NCI-H748 treated with DMSO at 0.1 percent for 48 hours (cell line): ENCODE data around the gene RPL29.
A peak's percentile ranks its signal among the peaks of the same experiment; 100 is the strongest.
"Not testable (repeated sequence)": the region's sequence is repeated elsewhere in the genome, so short reads cannot be mapped to it uniquely, and the experiment has no call there.

ENCODE experiments used
- DNase-seq: peaks from one replicate; lab custom pipeline; 2025; lab: John Stamatoyannopoulos, UW

The RPL29 gene

DNA sequence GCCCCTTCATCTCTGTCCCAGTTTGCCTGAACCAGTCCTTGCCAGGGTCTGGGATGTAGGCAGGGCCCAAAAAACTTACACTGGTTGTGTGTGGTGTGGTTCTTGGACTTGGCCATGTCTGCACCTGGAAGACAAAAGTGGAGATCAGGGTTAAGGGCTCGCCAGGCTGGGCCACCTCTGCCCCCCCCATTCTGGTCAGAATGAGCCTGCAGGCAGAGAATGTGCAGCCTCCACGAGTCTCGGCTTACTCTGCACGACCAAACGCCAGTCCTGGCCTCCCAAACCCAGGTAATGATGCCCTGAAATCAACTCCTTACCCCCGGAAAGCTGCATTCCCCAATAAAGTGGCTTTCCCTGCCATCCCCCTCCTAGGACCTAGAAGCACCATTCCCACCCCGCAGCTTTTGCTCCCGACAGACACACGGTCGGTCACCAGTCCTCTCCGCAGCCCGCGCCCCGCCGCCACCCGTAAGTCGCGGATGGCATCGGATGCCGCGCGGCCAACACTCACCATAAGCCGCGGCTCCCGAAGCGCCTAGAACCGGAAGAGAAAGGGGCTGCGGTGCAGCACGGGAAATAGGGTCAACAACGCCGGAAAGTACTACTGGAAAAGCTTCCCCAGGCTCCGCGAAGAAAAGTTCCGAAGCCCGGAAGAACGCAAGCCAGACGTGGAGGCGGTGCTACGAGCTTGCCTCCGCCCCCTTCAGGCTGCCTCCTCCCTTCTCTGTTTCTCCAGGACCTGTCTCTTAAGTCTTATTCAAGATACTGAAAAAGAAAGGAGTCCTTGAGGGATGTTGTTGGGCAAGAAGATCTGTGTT, at the start of gene RPL29:
RPL29 (minus strand) TSS at position 550 of the 818 bp plus-strand sequence; CDS start at position 116, 434 bp downstream.
- peak; percentile 88 for DNase-seq

DNA sequence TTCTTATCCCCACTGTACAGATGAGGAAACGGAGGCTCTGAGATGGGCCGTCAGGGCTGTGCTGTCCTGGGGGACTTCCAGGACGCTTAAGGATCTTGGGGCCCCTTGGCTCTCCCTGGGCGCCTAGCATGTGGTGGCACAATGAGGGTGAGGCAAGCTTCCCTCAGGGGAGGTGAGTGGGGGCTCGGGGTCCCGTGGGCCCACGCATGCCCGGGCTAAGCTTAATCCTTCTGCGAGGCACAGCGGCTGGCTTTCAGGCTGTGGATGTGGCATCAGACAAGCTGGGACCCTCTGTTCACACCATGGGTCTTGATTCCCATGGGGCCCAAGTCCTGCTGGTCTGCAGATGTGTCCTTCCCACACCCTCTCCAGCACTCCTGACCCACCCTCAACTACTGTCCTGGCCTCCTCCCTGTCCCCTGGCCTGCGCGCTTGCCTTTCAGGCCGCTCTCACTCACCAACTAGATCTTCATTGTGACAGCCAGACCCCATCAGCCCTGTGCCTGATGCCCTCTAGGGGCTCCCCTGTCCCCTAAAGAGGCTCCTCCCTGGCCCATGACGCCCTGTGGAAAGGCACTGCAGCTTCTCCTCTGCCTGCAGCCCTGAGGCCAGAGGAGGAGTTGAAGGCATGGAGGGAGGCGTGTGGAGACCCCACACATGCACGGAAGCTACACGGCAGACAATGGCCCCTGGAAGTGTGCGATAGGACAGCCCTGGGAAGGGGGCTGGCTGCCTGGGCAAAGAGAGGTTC, 49.3 kb upstream of the RPL29 start:
- no peak for DNase-seq

DNA sequence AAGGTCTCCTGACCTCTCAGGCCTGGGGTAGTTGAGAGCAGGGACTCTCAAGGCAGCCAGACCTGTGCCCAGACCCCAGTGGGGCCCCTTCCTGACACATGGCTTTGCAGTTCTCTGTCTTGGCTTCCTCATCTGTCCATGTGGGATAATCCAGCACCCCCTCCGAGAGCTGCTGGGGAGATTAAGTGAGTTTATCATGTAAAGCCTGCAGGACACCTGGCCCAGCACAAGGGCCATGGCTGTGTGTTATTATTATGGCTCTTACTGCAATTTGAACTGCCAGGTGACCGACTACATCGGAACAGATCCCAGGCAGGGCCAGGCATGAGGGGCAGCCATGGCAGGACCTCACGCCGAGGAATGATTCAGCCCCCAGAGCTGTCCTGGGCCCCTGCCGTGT, 48.1 kb upstream of the RPL29 start:
- no peak for DNase-seq

DNA sequence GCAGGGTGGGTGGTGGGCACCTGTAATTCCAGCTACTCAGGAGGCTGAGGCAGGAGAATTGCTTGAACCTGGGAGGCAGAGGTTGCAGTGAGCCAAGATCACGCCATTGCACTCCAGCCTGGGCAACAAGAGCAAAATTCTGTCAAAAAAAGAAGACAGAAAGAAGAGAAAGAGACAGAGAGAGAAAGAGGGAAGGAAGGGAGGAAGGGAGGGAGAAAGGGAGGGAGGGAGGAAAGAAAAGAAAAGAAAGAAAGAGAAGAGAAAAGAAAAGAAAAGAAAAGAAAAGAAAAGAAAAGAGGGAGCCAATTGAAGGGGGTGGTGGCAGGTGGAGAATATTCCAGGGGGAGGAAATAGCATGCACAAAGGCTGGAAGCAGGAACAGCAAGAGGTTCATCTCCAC, 47.3 kb upstream of the RPL29 start:
- DNase-seq, result not testable (repeated sequence)

DNA sequence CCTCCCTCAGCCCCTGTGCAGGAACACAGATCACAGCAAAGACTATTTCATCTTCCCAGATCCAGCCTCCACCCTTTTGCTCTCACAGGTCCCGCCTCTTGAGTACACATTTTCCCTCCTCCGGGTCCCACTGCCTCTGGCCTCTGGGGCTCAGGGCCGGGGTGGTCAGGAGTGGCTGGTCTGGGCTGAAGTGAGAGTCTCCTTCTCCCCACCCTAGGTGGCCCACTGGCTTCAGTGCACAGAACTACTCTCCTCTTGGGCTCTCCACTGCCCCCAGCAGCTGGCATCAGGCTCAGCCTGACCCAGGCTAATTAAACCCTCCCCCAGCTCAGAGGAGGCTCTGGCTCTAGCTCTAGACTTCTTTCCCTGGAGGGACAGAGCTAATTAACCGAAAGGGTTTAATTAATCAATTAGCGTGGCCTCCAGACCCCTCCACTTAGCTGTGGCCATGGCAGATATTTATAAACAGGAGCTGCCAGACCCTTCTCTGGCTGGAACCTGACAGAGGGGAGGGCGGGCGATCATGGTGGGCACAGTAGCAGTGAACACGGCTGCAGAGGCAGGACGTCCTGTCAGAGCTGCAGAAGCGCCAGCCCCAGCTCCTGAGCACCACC, 45.5 kb upstream of the RPL29 start:
- DNase-seq, result no peak

DNA sequence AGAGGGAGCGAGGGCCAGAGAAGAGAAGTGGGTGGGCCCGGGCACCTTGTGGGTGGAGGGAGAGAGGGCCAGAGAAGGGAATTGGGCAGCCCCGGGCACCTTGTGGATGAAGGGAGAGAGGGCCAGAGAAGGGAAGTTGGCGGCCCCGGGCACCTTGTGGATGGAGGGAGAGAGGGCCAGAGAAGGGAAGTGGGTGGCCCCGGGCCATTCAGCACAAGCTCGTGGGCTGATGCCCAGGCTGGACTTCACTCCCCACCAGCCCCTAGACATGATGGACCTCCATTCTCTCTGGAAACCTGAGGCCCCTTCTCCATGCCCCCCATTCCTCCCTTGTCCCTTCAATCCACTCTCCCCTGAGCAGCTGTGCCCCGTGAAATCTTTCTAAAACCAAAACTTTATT, 44.9 kb upstream of the RPL29 start:
- no peak for DNase-seq

DNA sequence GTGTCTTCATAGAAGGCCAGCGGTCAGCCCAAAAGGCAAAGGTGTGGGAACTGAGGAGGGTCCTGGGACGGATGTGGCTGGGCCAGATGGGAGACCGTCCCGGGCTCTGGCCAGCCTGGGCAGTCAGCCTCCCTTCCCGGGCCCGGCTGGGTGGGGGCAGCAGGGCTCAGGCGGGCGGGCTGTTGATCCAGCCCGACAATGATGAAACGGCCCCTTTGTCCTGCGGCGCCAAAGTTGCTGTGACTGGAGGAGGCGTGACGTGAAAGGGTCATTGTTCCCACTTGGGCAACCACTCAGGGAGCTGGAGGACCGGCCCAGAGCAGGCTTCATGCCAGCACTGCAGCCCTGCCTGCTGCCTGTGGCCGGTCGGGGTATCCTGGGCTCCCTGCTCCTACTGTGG, 44.2 kb upstream of the RPL29 start:
- DNase-seq, result no peak

DNA sequence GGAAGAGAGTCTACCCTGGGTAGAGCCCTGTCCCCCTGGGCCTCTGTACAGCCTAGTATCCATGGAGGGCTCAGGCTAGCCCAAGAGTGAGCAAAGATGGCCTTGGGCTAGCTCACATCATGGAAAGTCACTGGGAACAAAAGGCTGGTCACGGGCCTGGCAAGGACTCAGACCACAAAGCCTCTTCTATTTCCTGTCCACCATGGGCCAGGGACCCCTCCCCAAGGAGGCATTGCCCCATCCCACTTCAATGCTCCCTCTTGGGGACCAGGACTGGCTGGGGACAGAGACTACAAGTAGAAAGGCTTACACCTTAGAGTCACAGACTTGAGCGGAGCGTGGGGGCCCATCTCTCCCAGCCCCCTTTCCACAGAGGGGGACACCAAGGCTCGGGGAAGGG, 43.7 kb upstream of the RPL29 start:
- no peak for DNase-seq

DNA sequence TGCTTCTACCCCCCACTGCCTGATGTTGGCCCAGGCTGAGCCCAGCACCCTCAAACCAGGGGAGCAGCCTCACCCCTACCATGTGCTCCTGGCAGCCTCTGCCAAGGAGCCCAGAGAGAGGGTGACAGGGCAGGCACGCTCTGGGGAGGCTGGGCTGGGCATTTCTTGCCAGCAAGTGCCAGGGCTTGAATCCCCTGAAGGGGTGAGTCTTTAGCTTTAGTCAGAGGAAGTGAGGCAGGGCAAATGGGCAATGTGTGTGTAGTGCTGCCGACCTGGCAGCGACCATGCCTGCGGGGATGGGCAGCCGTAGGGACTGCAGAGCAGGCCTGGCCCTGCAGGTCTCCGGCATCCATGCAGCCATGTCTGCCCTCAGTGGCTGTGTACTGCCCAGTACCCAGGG, 42.5 kb upstream of the RPL29 start:
- DNase-seq, result no peak

DNA sequence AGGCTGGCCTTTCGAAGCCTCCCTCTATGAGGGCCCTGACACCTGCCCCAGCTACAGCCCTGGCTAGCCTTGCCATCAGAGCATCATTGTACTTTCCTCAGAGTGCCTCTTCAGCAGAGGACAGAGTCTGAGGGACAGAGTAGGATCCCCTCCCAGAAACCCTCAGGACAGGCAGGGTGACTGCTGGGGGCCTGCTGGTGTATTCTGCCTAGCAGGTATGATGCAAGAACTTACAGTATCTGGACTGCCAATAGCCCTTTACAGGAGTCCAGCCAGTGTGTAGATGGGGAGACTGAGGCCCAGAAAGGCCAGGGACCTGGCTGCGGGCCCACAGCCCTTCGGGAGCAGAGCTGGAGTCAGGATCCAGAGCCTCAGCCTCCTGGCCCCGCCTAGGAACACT, 41.6 kb upstream of the RPL29 start:
- DNase-seq, result no peak

DNA sequence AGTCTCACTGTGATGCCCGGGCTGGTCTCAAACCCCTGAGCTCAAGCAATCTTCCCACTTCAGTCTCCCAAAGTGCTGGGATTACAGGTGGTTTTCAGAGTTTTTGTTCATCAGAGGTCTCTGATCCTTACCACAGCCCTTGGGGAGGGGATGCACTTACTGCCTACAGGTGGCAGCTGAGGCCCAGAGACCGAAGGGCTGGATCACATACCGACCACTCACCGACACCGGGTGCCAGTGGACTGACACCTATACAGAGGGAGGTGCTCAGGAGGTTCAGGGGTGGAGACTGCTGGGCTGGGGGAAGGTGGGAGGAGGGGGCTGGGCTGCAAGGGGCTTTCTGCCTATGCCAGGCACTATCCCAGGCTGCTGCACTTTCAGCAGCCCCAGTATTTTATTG, 41.1 kb upstream of the RPL29 start:
- no peak for DNase-seq

DNA sequence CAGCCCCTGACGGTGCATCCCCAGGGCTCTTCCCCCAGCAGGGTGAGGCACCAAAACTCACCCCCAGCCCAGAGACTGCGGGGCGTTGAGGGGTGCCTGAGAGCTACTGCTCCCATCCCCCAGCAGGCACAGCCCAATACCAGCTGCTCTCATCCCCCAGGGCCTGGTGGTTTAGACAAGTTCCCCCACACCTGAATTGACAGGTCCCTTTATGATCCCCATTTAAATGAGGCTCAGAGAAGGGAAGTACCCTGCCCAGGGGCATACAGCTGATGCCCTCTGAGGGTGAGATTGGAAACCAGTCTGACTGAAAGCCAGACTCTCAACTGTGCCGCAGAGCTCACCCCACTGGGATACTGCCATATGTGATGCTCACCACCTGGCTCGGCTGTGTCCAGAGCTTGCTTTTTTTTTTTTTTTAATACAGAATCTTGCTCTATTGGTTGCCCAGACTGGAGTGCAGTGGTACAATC, 40.6 kb upstream of the RPL29 start:
- DNase-seq, result no peak

DNA sequence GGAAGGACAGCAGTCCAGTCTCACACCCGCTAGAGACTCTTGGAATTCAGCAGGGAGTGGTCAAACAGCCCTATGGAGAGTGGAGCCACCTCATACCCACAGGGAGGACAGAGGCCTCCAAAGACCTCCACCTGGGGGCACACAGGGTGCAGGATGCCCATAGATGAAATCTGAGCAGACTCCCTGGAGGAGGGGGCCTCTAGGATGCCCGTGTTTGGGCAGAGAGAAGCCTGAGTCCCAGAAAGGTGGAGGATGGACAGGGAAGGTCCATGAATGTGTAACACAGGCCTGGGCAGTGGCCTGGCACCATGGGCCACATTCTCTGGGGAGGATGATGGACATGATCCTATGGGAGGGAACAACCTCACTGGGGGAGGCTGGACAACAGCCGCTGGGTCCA, 39.0 kb upstream of the RPL29 start:
- DNase-seq, result no peak

DNA sequence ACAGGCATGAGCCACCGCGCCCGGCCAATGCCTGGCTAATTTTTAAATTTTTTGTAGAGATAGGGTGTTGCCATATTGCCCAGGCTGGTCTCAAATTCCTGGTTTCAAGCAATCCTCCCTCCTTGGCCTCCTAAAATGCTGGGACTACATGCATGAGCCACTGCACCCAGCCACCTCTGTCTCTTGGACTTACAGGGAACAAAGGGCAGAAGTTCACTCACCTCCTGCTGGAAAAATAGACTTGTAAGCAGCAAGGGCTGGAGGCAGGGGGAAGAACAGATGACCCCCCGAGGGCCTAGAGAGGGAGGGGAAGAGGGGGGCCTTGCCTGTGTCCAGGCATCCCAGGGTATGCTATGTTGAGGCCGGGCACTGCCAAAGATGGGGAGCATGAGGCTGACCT, 38.5 kb upstream of the RPL29 start:
- no peak for DNase-seq

DNA sequence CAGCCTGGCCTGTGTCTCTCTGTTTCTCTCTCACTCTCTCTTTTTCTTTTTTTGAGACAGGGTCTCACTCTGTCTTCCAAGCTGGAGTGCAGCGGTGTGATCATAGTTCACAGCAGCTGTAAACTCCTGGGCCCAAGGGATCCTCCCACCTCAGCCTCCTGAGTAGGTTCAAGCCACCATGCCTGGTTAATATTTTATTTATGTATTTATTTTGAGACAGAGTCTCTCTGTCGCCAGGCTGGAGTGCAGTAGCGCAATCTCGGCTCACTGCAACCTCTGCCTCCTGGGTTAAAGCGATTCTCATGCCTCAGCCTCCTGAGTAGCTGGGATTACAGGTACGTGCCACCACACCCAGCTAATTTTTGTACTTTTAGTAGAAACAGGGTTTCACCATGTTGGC, 38.1 kb upstream of the RPL29 start:
- DNase-seq, result not testable (repeated sequence)

DNA sequence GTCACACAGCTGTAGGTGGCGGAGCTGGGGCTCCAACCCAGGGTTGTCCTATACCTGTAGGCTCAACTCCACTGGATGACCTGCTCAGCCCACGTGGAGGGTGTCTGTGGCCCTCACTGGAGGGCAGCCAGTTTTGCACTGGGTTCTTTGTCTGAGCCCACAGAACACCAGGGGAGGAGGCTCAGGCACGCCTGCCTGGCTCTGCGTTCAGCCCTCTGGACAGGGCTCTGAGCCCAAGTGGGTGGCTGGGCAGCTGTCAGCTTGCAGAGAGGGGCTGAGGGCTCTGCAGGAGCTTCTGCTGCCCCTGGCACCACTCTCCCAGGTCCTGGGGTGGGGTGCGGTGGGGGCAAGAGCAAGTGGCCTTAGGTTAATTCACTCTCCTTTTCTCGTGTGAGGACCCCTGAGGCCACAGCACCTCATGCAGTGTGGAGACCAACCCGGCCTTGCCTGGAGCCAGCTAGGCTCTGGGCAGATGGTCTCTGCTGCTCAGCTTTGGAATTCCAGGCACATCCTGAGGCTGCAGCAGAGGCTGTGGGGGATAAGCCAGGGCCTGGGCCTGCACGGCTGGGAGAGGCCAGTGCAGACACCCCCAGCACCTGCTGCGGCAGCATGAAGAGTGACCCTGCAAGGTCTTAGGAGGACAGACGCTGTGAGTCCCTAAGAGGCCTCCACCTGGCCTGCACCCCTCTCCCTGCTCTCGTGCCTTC, 37.2 kb upstream of the RPL29 start:
- no peak for DNase-seq

DNA sequence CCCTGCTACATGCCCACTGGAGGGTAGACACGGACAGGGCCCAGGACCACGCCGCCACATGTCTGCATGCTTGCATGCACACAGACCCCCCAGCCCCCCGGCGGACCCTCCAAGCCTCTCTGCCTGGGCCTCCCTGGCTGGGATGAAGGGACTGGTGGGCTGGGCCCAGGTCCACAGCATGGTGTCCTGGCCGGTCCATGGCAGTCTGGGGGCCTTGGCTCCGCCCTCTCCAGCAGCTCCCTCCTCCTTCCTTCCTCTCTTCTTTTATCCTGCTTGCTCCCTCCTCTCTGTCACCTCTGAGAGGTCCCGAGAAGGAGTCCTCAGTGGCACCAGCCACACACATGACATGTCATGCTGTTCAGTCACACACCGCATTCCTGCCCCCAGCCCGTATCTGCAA, 36.2 kb upstream of the RPL29 start:
- no peak for DNase-seq

DNA sequence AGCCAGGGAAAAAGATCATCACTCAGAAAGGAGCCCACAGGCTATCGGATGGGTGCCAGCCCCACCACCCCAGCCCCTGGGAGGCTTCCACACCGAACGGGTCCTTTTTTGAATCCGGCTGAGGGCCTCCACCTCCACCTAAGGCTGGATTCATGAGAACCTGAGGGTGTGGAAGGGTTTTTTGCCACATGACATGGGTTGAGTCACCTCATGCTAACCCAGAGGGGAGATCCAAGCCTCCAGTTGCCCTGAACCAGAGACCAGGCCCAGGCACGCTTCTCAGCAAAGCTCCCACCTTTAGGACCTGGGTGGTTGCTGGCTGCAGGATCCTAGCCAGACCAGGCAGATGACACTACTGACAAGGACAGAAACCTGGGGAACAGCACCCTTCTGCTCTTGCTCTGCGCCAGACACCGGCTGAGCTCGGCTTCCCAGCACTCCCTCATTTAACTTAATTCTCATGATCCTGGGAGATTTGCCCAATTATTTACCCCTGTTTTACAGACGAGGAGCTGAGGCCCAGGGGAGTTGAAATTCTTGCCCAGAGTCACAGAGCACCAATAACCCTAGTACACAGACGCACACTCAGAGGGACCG, 35.1 kb upstream of the RPL29 start:
- DNase-seq, result no peak

DNA sequence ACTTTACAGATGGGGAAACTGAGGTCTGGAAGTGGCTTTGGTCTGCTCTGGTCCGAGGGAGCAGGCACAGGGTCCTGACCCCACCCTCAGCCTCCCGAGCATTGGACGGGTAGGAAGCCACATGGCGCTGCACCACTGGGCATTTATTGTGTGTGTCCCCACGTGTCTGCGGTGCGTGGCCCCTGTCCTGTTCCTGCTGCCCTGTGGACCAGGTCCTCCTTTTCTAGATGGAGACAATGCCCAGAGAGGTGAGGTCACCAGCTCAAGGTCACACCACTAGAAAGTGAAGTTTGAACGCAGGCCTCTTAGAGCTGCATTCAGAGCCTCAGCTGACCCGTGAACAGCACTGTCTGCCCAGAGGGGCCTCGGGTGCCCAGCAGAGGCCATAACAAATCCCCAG, 33.8 kb upstream of the RPL29 start:
- DNase-seq, result no peak

DNA sequence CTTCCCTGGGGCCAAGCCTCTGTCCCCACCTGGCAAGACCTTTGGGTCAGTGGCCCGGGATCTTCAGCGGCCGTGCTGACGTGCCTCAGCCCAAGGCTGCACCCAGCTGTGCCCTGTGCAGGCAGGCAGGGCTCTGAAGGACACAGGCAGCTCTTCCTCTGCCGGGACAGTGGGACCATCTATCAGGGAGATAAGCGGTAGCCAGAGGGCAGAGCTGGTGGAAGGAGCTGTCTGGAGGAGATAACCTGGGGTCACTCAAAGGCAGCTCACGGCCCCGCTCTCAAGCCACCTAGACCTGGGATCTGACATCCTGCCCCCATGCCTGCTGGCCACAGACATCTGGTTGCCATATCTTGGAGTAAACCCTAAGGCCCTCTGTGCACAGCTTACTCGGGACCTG, 33.4 kb upstream of the RPL29 start:
- DNase-seq, result no peak

DNA sequence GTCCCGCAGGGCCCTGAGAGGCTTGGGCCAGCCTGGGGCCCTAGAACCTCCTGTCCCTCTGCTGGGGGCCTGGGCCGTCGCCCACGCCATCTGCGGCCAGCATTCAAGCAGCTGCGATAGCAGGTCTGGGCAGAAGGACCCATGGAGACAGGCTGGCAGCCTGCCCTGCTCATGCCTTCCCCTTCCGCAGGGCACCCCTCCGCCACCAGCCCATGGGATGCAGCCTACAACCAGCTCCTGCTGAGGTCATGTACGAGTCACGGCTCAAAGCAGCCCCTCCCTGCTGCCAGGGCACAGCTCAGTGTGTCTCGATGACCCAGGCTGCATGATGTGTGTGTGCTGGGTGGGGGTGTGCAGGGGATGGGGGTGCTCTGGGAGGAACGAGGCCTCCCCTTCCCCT, 32.9 kb upstream of the RPL29 start:
- no peak for DNase-seq

DNA sequence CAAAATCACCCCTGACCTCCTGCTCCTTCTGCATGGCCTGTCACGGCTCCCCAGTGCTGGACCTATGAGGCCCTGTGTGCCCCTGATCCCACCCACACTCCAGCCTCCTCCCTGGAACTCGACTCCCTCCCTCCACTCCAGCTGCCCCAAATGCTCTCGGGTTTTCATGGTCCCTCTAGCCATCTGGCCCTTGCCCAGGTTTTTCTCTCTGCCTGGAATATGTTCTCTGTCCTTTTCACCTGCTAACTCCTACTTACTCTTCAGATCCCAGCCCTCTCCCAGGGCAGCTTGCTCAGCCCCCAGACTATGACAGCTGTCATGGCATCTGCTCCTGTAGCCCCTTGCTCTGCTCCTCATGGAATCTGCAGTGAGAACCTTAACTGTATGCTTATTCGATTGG, 30.3 kb upstream of the RPL29 start:
- DNase-seq, result no peak
